ENCODE data around the gene CCL11.

The CCL11 gene

GRCh38 chr17:34285286-34285792, at the start of gene CCL11:
Gene CCL11, plus strand, starts transcription at chr17:34285742. Its CDS starts 67 bp downstream, at chr17:34285809.
- no peak for DNase-seq

- no peak for DNase-seq
Measured at GRCh38 chr17:34236281-34236892, 49.2 kb upstream of the CCL11 start.

GRCh38 chr17:34237458-34237857, 48.1 kb upstream of the CCL11 start:
- DNase-seq = no peak

- no peak for DNase-seq
Measured at GRCh38 chr17:34241062-34241461, 44.5 kb upstream of the CCL11 start.

- no peak for DNase-seq
Measured at GRCh38 chr17:34242587-34243363, 42.8 kb upstream of the CCL11 start.

- no peak for DNase-seq
Measured at GRCh38 chr17:34243364-34244320, 41.9 kb upstream of the CCL11 start.

- no peak for DNase-seq
Measured at GRCh38 chr17:34245351-34245905, 40.1 kb upstream of the CCL11 start.

GRCh38 chr17:34246446-34246845, 39.1 kb upstream of the CCL11 start:
- DNase-seq = no peak

- DNase-seq = no peak
Measured at GRCh38 chr17:34246881-34247280, 38.7 kb upstream of the CCL11 start.

- no peak for DNase-seq
Measured at GRCh38 chr17:34248511-34249024, 37.0 kb upstream of the CCL11 start.

GRCh38 chr17:34249061-34249460, 36.5 kb upstream of the CCL11 start:
- no peak for DNase-seq

- DNase-seq = no peak
Measured at GRCh38 chr17:34249478-34249877, 36.1 kb upstream of the CCL11 start.

- DNase-seq = no peak
Measured at GRCh38 chr17:34251186-34251585, 34.4 kb upstream of the CCL11 start.

- DNase-seq = no peak
Measured at GRCh38 chr17:34252095-34252443, 33.5 kb upstream of the CCL11 start.

- no peak for DNase-seq
Measured at GRCh38 chr17:34252444-34253138, 33.0 kb upstream of the CCL11 start.

GRCh38 chr17:34253139-34253525, 32.4 kb upstream of the CCL11 start:
- DNase-seq = no peak

- no peak for DNase-seq
Measured at GRCh38 chr17:34254146-34254545, 31.4 kb upstream of the CCL11 start.

GRCh38 chr17:34254651-34255380, 30.7 kb upstream of the CCL11 start, which contains the start of gene CCL2:
Gene CCL2, plus strand, starts transcription at chr17:34255285. Its CDS starts 65 bp downstream, at chr17:34255350.
- DNase-seq = no peak

GRCh38 chr17:34255381-34255732, 30.2 kb upstream of the CCL11 start:
- no peak for DNase-seq

- no peak for DNase-seq
Measured at GRCh38 chr17:34255841-34256240, 29.7 kb upstream of the CCL11 start.

- DNase-seq = no peak
Measured at GRCh38 chr17:34257299-34257985, 28.1 kb upstream of the CCL11 start.
